ENCODE results near the gene DOK3.

DNA sequence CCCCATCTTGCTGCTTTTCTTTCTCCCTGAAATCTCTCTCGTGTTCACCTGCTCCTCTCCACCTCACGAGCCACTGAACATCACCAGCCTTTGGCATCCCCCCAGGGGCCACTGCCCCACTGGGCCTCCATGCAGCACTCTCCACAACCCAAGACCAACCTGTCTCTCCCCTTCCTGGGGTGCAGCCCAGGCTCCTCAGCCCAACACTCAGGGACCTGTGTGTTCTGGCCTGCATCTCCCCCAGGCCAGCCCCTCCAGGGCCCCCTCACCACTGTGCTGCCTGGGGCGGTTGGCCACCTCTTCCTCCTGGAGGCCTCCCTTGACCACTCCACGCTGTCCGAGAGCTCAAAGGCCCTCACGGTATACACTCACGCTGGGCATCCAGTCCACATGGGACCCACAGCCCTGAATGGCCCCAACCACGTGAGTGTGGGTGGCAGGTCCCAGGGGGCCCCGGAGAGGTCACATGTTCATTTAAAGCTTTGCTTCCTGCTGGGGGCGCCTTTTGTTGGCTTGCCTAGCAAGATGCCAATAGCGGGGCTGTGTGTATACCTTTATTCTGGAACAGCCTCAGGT is 453 bp upstream of the DOK3 start:
- TF ChIP-seq, protein P1, sequence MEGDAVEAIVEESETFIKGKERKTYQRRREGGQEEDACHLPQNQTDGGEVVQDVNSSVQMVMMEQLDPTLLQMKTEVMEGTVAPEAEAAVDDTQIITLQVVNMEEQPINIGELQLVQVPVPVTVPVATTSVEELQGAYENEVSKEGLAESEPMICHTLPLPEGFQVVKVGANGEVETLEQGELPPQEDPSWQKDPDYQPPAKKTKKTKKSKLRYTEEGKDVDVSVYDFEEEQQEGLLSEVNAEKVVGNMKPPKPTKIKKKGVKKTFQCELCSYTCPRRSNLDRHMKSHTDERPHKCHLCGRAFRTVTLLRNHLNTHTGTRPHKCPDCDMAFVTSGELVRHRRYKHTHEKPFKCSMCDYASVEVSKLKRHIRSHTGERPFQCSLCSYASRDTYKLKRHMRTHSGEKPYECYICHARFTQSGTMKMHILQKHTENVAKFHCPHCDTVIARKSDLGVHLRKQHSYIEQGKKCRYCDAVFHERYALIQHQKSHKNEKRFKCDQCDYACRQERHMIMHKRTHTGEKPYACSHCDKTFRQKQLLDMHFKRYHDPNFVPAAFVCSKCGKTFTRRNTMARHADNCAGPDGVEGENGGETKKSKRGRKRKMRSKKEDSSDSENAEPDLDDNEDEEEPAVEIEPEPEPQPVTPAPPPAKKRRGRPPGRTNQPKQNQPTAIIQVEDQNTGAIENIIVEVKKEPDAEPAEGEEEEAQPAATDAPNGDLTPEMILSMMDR (IDR thresholded peaks at IDR 0.05; ENCODE audit: borderline replicate concordance, extremely low read depth, low read length, poor library complexity, severe bottlenecking) = no peak
- no peak for TF ChIP-seq EZH2 (IDR thresholded peaks at IDR 0.05; ENCODE audit: borderline replicate concordance, low read depth, low read length, severe bottlenecking)

All from DND-41 (cell line).